ENCODE results near the gene MAPK8.

The MAPK8 gene

DNA sequence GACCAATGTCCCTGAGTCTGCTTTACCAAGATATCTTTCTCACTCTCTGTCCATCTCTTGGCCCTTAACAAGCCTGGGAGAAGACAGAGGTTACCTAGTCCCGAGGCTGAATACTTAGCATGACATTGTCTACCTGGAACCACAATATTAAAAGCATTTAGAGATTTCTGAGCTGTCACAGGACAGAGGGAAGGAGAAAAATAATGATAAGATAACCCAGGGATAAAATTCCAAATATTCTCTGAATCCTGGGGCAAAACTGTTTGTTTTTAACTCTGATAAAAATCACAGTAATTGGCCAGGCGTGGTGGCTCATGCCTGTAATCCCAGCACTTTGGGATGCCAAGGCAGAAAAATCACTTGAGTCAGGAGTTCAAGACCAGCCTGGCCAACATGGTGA is 12.0 kb upstream of the MAPK8 start:
- DNase-seq, result no peak

- no peak for DNase-seq
Measured at GRCh38 chr10:48296576-48297098, 9.8 kb upstream of the MAPK8 start.

DNA sequence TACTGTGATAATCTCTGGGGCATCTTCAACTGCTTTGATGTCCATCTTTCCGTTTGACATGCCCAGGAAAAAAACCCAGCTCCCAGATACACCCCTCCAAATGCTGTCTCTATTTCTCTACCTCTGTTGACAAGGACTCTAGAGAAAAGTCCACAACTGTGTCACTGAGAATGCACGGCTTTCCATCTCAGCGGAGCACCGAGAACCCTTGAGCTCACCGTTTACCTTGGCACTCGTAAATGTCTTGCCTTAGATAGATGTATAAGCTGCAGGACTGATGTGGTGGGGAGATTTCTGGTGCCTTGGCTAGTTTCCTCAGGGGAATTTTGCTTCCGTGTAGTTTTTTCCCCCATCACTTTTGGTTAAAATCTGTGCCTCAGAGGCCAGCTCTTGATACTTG is 7.4 kb upstream of the MAPK8 start:
- no peak for DNase-seq

GRCh38 chr10:48299692-48300091 is 6.8 kb upstream of the MAPK8 start:
- no peak for DNase-seq

GRCh38 chr10:48300556-48300955 is 5.9 kb upstream of the MAPK8 start:
- DNase-seq, result no peak

DNA sequence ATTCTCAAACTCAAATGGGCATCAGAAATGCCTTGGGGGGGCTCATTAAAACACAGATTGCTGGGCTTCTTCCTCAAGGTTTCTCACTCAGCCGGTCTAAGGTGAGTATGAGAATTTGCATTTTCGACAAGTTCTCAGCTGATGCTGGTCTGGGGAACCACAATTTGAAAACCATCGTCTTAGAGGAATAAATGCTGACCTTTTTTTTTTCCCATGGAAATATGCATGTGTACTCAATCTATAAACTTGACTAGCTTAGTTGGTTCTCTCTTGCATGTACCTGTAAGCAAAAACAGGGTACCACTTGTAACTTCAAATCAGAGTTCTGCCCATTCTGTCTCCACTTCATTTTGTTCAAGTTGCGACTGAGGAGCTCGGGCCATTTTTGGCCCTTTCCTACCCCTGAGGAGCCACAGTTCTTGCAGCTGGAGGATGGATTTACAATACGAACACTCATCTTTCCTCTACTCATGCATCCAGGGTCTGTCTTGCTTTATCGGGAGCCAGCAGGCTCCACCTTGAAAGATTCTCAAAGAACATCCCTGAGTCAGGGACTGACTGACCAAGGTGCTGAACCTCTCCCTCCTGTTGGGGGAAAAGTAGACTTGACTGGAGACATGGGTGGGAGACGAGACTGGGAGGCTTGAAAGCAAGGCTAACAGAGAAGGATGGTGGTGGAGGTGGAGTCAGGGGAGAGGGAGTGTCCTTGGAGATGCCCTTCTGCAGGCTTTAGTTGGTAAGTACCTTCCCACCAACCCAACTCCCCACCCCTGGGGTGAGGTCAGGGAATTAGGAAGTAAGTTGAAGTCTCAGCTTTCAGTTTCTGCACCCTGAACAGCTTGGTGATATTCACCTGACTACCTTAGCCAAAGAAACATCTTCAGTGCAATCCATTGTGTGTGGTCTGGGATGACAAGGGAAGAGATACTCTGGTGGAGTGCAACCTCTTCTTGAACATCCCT is 3.7 kb upstream of the MAPK8 start:
- no peak for DNase-seq

DNA sequence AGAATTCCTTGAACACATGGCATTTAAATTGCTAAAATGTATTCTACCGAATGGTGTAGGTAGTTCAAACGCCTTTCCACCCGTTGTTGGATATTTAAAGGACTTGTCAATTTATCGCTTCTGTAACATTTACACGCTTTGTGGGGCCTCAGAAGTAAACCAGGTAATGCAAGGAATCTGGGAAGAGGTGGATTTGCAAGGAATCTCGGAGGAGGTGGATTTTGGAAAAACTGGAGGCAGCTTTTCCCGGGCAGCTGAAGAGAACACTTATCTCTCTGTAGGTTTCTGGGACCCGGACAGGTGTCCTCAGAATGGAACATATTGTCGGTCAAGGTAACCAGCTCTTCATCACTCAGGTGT is 592 bp upstream of the MAPK8 start:
- no peak for DNase-seq

DNA sequence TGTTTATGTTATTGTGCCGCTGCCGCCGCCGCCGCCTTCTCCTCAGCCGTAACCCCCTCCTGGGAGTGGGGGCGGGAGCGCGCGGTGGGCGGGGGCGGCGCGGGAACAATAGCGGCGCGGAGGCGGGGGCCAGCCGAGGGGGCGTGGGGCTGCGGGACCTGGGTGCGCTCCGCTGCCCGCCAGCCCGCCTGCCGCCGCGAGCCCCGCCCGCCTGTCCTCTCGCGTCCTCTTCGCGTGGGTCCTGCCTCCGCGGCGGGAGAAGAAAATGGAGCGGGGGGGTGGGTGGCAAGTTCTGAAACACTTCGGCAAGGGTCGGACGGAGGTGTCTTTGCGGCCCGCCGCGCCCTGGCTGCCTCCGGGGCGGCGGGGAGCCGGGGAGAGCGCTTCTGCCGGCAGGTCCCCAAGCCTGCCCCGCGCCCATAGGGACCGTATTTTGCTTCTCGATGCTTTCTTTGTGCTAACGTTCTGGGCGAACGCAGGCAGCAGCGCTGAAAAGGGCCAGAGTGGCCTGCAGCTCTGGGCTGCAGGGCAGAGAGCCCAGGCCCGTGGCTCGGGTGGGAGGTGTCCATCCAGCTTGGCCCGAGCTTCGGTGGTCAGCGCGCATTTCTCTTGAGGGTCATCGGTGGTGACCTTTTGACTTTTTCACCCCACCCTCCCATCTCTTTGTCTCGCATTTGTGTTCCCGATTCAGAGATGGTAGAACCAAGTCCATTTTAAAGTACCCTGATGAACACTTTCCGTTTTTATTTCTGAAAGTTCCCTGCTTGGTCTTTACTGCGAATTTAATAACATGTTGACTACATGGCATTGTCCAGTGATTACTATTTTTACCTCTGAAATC is 613 bp downstream of the MAPK8 start:
- DNase-seq, result no peak

GRCh38 chr10:48307711-48308018 is 1.2 kb downstream of the MAPK8 start:
- no peak for DNase-seq

DNA sequence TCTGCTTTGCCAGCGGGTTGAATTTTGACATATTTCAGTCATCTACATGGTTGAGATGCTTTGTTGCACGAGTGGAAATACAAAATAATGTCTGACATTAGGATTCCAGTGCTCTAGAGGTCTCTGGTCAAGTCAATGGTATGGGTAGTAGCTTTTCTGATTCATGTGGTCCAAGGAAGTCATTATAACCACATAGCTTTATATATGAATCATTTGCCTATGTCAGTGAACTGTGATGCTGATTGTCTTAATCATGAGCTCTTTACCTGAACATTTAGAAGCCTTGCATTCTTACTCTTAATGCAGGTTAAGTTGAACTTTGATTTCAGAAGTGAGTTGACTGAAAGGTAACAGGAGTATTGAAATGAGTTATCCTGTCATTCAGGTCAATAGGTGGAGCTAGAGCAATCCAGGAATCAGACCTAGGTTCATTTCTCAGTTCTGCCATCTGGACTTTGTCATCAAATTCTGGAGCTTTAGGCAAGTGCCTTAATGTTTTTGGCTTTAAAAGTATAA is 3.3 kb downstream of the MAPK8 start:
- DNase-seq, result no peak

DNA sequence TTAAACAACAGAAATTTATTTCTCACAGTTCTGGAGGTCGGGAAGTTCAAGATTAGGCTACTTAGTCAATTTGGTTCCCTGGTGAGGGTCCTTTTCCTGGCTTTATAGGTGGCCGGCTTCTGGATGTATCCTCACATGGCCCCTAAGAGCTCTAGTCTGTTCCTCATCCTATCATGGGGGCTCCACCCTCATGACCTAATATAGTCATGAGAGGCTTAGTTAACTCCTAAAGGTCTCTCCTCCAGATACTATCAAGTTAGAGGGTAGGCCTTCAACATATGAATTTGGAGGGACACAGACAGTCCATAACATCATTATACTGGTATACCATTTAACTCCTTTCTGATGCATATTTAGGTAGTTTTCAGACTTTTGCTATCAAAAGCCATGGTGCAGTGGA is 7.6 kb downstream of the MAPK8 start:
- no peak for DNase-seq

- DNase-seq, result no peak
Measured at GRCh38 chr10:48316236-48316635, 9.8 kb downstream of the MAPK8 start.

GRCh38 chr10:48317321-48317990 is 11.0 kb downstream of the MAPK8 start:
- DNase-seq, result no peak

- no peak for DNase-seq
Measured at GRCh38 chr10:48322017-48322416, 15.5 kb downstream of the MAPK8 start.

DNA sequence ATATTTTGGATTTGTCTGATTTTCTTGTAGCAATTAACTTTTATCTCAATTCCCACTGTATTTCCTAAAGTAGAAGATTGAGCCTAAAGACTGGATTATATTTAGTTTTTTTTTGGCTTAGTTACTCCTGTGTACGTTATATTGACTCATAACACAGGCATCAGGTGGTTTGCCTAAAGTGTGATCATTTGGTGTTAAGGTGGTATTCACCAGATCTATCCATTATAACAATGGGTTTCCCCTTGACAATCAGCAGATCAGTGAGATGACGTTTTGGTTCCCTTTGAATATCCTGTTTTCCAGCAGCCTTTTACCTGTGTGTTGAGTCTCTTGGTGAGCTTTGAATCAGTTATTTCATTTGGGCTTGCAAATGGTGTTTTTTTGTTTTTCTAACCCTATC is 18.1 kb downstream of the MAPK8 start:
- no peak for DNase-seq

- no peak for DNase-seq
Measured at GRCh38 chr10:48330269-48330668, 23.8 kb downstream of the MAPK8 start.

GRCh38 chr10:48331436-48331835 is 25.0 kb downstream of the MAPK8 start:
- no peak for DNase-seq

GRCh38 chr10:48332166-48332870 is 25.8 kb downstream of the MAPK8 start:
- DNase-seq, result no peak

DNA sequence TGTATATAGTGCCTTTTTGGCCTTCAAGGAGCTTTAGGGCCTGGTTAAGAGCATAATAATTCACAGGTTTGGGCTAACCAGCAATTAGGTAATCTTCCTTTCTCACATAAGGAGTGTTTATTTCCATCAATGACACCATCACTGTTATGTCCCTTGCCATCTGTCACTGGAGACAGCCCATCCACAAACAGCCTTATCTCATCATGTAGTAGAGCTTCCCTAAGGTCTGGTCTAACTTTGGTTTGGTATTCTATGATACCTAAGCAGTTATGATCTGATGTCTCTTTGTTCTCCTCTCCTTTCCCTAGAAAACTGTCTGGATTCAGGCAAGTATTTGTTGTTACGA is 26.4 kb downstream of the MAPK8 start:
- no peak for DNase-seq

DNA sequence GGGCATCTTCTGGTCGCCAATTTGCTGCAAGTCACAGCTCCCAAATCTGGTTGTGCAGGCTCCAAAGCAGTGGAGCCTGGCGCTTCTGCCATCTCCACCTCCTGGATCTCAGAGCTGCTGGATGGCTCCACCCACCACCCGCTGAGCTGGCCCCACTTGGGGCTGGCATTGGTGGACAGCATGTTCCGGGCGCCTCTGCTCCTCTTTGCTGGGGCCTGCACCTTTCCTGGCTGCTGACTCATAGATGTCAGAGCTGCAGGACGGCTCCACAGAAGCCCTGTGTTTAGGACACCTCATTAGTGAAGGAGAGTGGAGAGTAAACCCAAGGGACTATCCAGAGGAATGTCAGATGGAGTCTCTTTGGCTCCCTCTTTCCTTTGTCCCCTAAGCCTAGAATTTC is 27.4 kb downstream of the MAPK8 start:
- DNase-seq, result no peak

DNA sequence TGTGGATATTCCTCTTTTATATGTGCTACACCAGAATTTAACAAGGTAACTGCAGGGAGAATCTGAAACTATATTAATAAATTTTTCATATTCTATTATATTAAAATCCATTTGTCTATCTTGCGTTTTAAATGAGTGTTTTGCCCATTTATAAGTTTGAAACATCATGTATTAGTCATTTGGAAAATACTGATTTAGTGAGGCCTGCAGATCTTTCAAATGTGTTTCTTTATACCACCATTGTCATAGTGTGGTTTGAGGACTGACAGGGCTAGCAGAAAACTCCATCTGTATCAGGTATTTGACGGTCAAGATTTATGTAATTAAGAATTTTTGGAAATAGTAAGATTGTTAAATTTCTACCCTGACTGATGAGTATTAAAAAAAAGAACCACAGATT is 29.3 kb downstream of the MAPK8 start:
- DNase-seq, result no peak

GRCh38 chr10:48336978-48337599 is 30.6 kb downstream of the MAPK8 start:
- no peak for DNase-seq

Data from cerebellar nuclear complex (tissue), 1 donor.